ENCODE measurements around the gene YKT6.

Gene YKT6

GRCh38 chr7:44215531-44215930, 14.8 kb downstream of the YKT6 start:
- intact Hi-C loops (cut with DNase I): loop anchor here (10.0 kb wide), 1 partner anchor 349 kb away; no protein-coding TSS in a partner anchor
- peak in 3 of 10 donors; percentile 9 to 72 (median 60) for DNase-seq

- DNase-seq: peak in 5 of 10 donors; percentile 12 to 68 (median 63)
- intact Hi-C loops (cut with DNase I): loop anchor here (10.0 kb wide), 1 partner anchor 349 kb away; no protein-coding TSS in a partner anchor
Measured at GRCh38 chr7:44216019-44216418, 15.2 kb downstream of the YKT6 start.

- DNase-seq: peak in 5 of 10 donors; percentile 27 to 81 (median 76)
- intact Hi-C loops (cut with DNase I): loop anchor here (10.0 kb wide), 1 partner anchor 348 kb away; no protein-coding TSS in a partner anchor
Measured at GRCh38 chr7:44216521-44217222, 15.9 kb downstream of the YKT6 start.

- intact Hi-C loops (cut with DNase I): loop anchor here (10.0 kb wide), 1 partner anchor 348 kb away; no protein-coding TSS in a partner anchor
- peak in 5 of 10 donors; percentile 9 to 81 (median 58) for DNase-seq
Measured at GRCh38 chr7:44217223-44217714, 16.5 kb downstream of the YKT6 start.

- DNase-seq: peak in 4 of 10 donors; percentile 23 to 78 (median 60)
- intact Hi-C loops (cut with DNase I): loop anchor here (10.0 kb wide), 1 partner anchor 347 kb away; no protein-coding TSS in a partner anchor
Measured at GRCh38 chr7:44217852-44218402, 17.1 kb downstream of the YKT6 start.

- intact Hi-C loops (cut with DNase I): loop anchor here (10.0 kb wide), 1 partner anchor 346 kb away; no protein-coding TSS in a partner anchor
- peak in 6 of 10 donors; percentile 10 to 89 (median 48) for DNase-seq
Measured at GRCh38 chr7:44218418-44219201, 17.8 kb downstream of the YKT6 start.

- peak in 5 of 10 donors; percentile 8 to 70 (median 60) for DNase-seq
- intact Hi-C loops (cut with DNase I): loop anchor here (10.0 kb wide), 1 partner anchor 345 kb away; no protein-coding TSS in a partner anchor
Measured at GRCh38 chr7:44219371-44220045, 18.7 kb downstream of the YKT6 start.

GRCh38 chr7:44220046-44220357, 19.2 kb downstream of the YKT6 start:
- intact Hi-C loops (cut with DNase I): no loop called here
- peak in 6 of 10 donors; percentile 8 to 76 (median 48) for DNase-seq

GRCh38 chr7:44220358-44221112, 19.8 kb downstream of the YKT6 start:
- peak in 4 of 10 donors; percentile 20 to 75 (median 50) for DNase-seq
- intact Hi-C loops (cut with DNase I): no loop called here

GRCh38 chr7:44221231-44221791, 20.5 kb downstream of the YKT6 start:
- DNase-seq: peak in 4 of 10 donors; percentile 23 to 83 (median 62)
- intact Hi-C loops (cut with DNase I): no loop called here

GRCh38 chr7:44222074-44222473, 21.3 kb downstream of the YKT6 start:
- peak in 2 of 10 donors; percentile 7 to 53 for DNase-seq
- intact Hi-C loops (cut with DNase I): no loop called here

- peak in 2 of 10 donors; percentile 63 to 65 for DNase-seq
- intact Hi-C loops (cut with DNase I): no loop called here
Measured at GRCh38 chr7:44222776-44223261, 22.0 kb downstream of the YKT6 start.

- intact Hi-C loops (cut with DNase I): no loop called here
- DNase-seq: peak in 3 of 10 donors; percentile 40 to 67 (median 55)
Measured at GRCh38 chr7:44223362-44224079, 22.7 kb downstream of the YKT6 start.

- peak in 5 of 10 donors; percentile 7 to 73 (median 59) for DNase-seq
Measured at GRCh38 chr7:44224080-44224973, 23.5 kb downstream of the YKT6 start.

GRCh38 chr7:44224974-44225565, 24.3 kb downstream of the YKT6 start:
- DNase-seq: peak in 4 of 10 donors; percentile 23 to 77 (median 51)

More at GRCh38 chr7:44224080-44224973, 23.5 kb downstream of the YKT6 start:
- intact Hi-C loops (cut with DNase I): no loop called here

GRCh38 chr7:44225566-44226395, 25.0 kb downstream of the YKT6 start:
- intact Hi-C loops (cut with DNase I): no loop called here
- DNase-seq: peak in 4 of 10 donors; percentile 30 to 87 (median 82)

More at GRCh38 chr7:44224974-44225565, 24.3 kb downstream of the YKT6 start:
- intact Hi-C loops (cut with DNase I): no loop called here
